ENCODE data around the gene WNT9A.
"Not testable (repeated sequence)": the region's sequence is repeated elsewhere in the genome, so short reads cannot be mapped to it uniquely, and the experiment has no call there.

GRCh38 chr1:227972843-227973374 lies 25.2 kb upstream of the WNT9A start:
- not testable (repeated sequence) for TF ChIP-seq EZH2 (IDR thresholded peaks at IDR 0.05; ENCODE audit: borderline replicate concordance, insufficient read depth, low read length, poor library complexity, severe bottlenecking); CTCF (IDR thresholded peaks at IDR 0.05; ENCODE audit: poor library complexity, severe bottlenecking)

Data from neural cell (in vitro differentiated cells).